Panc1 (cell line): ENCODE results near the gene CDC6. TPM values are rescaled to one million over a fixed set of nuclear protein-coding genes. Genes with fewer than 3 reads are reported as not detected.

Experiments
- ATAC-seq: fragments of 200-7000 bp; cut with Tn5 transposase; 2 replicates; pipeline ENCODE4 v1.9.1; 2020; ENCODE audit warnings: mild to moderate bottlenecking, moderate library complexity
- BruUV-seq: library from RNA; stranded (reverse); fragments of 400-500 nt; replicated peaks from 2 replicates; lab custom pipeline; 2021; lab: Mats Ljungman, UMichigan
- CTCF ChIA-PET: fragments of 300-600 bp; sonication (Branson Sonifier 250); formaldehyde crosslinking; loops from one replicate; lab custom pipeline; 2022; ENCODE audit warnings: antibody characterized with exemption; lab: Charles Lee
- POLR2A ChIA-PET: fragments of 300-600 bp; sonication (Branson Sonifier 250); formaldehyde crosslinking; loops from one replicate; lab custom pipeline; 2022; ENCODE audit warnings: antibody characterized with exemption; lab: Charles Lee
- DNase-seq: peaks from one replicate; pipeline ENCODE4 v3.0.0-alpha.2; 2010; ENCODE audit warnings: low read depth, low spot score
- H3K27ac ChIP-seq: 2 replicates; pipeline ENCODE4 v1.5.1; 2011; ENCODE audit warnings: mild to moderate bottlenecking, low read length, inconsistent platforms
- H3K27me3 ChIP-seq: fragments of 200-500 bp; sonication (Bioruptor generic); 2 replicates; pipeline ENCODE4 v1.6.0; 2014; ENCODE audit warnings: low read length, inconsistent platforms; ENCODE audit not compliant: control insufficient read depth, insufficient read depth
- H3K36me3 ChIP-seq: fragments of 200-500 bp; sonication (Bioruptor generic); 2 replicates; pipeline ENCODE4 v1.5.1; 2014; ENCODE audit warnings: inconsistent platforms, mild to moderate bottlenecking, low read length, moderate library complexity; ENCODE audit not compliant: control insufficient read depth, insufficient read depth
- H3K4me1 ChIP-seq: 2 replicates; pipeline ENCODE4 v1.5.1; 2011; ENCODE audit warnings: inconsistent platforms, mild to moderate bottlenecking, low read length, moderate library complexity; ENCODE audit not compliant: control insufficient read depth, insufficient read depth
- H3K4me3 ChIP-seq, 2 experiments: 2 replicates each; pipeline ENCODE4 v1.5.1; 2011 to 2012; ENCODE audit warnings: low read depth in 2 of 2, low read length in 2 of 2, mild to moderate bottlenecking in 2 of 2, inconsistent platforms in 1 of 2, moderate library complexity in 1 of 2
- H3K9me3 ChIP-seq: fragments of 200-500 bp; sonication (Bioruptor generic); 2 replicates; pipeline ENCODE4 v1.5.1; 2014; ENCODE audit warnings: low read depth, mild to moderate bottlenecking, inconsistent platforms, low read length, moderate library complexity; ENCODE audit not compliant: control insufficient read depth, insufficient read depth
- POLR2AphosphoS5 ChIP-seq: IDR thresholded peaks from 2 replicates; pipeline ENCODE4 v1.6.1; 2012; ENCODE audit warnings: mild to moderate bottlenecking, low read depth, low read length, moderate library complexity
- SIN3A ChIP-seq: IDR thresholded peaks from 2 replicates; pipeline ENCODE4 v1.6.1; 2012; ENCODE audit warnings: low read depth, mild to moderate bottlenecking, low read length, moderate library complexity, borderline replicate concordance; ENCODE audit not compliant: insufficient read depth
- TCF7L2 ChIP-seq: IDR thresholded peaks from 2 replicates; pipeline ENCODE4 v1.6.1; 2011; ENCODE audit warnings: mild to moderate bottlenecking, low read depth, low read length, inconsistent platforms
- in situ Hi-C: cut with HindIII; loops from 2 replicates; pipeline ENCODE4 v1.10.0; 2016; ENCODE audit warnings: low sequenced_read_pairs, low pct_unique_long_range_greater_than_20kb
- intact Hi-C: fragments of 100-400 bp; cut with micrococcal nuclease; formaldehyde crosslinking; loops from one replicate; pipeline ENCODE4 v1.10.0; 2022; ENCODE audit not compliant: unreplicated experiment
- total RNA-seq: library from RNA; stranded (reverse); gene quantifications from one replicate; pipeline ENCODE4 v1.2.1, GENCODE V29; 2021; ENCODE audit not compliant: unreplicated experiment
- TF ChIP-seq, protein P1 (sequence below): fragments of 450-650 bp; IDR thresholded peaks from 2 replicates; pipeline ENCODE4 v1.5.1; 2017; ENCODE audit warnings: mild to moderate bottlenecking
- TF ChIP-seq, protein P2 (sequence below), 2 experiments: IDR thresholded peaks; 2 replicates each; pipeline ENCODE4 v1.6.1; 2011 to 2012; ENCODE audit warnings: low read depth in 2 of 2, control low read depth in 1 of 2, low read length in 1 of 2, mild to moderate bottlenecking in 1 of 2, moderate library complexity in 1 of 2; ENCODE audit not compliant: insufficient read depth in 1 of 2

Gene CDC6
- total RNA-seq, 1 experiment from 2014 or later = 66.3 TPM

DNA sequence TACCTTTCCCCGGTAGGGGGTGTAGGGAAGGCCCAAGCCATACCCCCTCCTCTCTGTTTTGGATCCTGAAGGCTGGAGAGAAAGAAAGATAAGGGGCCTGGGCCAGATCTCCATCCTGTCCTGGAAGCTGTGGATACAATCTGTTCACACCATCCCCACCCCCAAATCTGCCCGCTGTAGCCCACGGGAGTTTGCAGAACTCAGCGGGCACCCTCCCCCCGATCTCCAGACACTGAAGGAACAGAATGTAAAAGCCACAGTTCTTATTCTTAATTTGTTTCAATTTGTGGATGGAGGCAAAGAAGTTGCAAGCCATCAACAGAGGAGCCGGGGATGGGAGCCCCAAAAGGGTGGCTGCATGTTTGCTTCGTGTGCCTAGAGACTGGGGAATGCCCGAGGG lies 49.7 kb downstream of the CDC6 start:
- no peak for DNase-seq
- CTCF ChIA-PET = no interaction called here
- intact Hi-C loops = no loop called here
- BruUV-seq = no TSS peak
- POLR2A ChIA-PET = no interaction called here
- Histone ChIP-seq H3K4me3 (no peak overlapping the region), H3K27ac (peak overlapping the region; percentile 24), H3K36me3 (no peaks in the 10 kb centered on the region), H3K27me3 (no peaks in the 10 kb centered on the region), H3K4me1 (peaks cover 60% of the 10 kb centered on the region), H3K9me3 (no peaks in the 10 kb centered on the region)
- in situ Hi-C loops = no loop called here
- ATAC-seq = no peak
- TF ChIP-seq, protein P1, sequence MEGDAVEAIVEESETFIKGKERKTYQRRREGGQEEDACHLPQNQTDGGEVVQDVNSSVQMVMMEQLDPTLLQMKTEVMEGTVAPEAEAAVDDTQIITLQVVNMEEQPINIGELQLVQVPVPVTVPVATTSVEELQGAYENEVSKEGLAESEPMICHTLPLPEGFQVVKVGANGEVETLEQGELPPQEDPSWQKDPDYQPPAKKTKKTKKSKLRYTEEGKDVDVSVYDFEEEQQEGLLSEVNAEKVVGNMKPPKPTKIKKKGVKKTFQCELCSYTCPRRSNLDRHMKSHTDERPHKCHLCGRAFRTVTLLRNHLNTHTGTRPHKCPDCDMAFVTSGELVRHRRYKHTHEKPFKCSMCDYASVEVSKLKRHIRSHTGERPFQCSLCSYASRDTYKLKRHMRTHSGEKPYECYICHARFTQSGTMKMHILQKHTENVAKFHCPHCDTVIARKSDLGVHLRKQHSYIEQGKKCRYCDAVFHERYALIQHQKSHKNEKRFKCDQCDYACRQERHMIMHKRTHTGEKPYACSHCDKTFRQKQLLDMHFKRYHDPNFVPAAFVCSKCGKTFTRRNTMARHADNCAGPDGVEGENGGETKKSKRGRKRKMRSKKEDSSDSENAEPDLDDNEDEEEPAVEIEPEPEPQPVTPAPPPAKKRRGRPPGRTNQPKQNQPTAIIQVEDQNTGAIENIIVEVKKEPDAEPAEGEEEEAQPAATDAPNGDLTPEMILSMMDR = no peak
- TF ChIP-seq SIN3A (no peak), POLR2AphosphoS5 (no peak), TCF7L2 (no peak)
- TF ChIP-seq, protein P2, sequence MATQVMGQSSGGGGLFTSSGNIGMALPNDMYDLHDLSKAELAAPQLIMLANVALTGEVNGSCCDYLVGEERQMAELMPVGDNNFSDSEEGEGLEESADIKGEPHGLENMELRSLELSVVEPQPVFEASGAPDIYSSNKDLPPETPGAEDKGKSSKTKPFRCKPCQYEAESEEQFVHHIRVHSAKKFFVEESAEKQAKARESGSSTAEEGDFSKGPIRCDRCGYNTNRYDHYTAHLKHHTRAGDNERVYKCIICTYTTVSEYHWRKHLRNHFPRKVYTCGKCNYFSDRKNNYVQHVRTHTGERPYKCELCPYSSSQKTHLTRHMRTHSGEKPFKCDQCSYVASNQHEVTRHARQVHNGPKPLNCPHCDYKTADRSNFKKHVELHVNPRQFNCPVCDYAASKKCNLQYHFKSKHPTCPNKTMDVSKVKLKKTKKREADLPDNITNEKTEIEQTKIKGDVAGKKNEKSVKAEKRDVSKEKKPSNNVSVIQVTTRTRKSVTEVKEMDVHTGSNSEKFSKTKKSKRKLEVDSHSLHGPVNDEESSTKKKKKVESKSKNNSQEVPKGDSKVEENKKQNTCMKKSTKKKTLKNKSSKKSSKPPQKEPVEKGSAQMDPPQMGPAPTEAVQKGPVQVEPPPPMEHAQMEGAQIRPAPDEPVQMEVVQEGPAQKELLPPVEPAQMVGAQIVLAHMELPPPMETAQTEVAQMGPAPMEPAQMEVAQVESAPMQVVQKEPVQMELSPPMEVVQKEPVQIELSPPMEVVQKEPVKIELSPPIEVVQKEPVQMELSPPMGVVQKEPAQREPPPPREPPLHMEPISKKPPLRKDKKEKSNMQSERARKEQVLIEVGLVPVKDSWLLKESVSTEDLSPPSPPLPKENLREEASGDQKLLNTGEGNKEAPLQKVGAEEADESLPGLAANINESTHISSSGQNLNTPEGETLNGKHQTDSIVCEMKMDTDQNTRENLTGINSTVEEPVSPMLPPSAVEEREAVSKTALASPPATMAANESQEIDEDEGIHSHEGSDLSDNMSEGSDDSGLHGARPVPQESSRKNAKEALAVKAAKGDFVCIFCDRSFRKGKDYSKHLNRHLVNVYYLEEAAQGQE (IDR thresholded peaks at IDR 0.05; ENCODE audit: insufficient read depth in 1 of 2, low read depth in 2 of 2, low read length in 1 of 2) = no peak

- DNase-seq (no peak), ATAC-seq (no peak)
- Histone ChIP-seq H3K27me3 (no peaks in the 10 kb centered on the region), H3K4me3 (no peak overlapping the region), H3K27ac (no peak overlapping the region), H3K36me3 (no peaks in the 10 kb centered on the region), H3K9me3 (no peaks in the 10 kb centered on the region), H3K4me1 (peaks cover 59% of the 10 kb centered on the region)
- BruUV-seq = no TSS peak
- POLR2A ChIA-PET = no interaction called here
- intact Hi-C loops = no loop called here
- CTCF ChIA-PET = no interaction called here
- in situ Hi-C loops = no loop called here
- TF ChIP-seq, protein P1 = no peak
- TF ChIP-seq SIN3A = no peak
- no peak for TF ChIP-seq POLR2AphosphoS5
- TF ChIP-seq, protein P2 (IDR thresholded peaks at IDR 0.05; ENCODE audit: insufficient read depth in 1 of 2, low read depth in 2 of 2, low read length in 1 of 2) = no peak
- no peak for TF ChIP-seq TCF7L2
These were observed 50.4 kb downstream of the CDC6 start for GRCh38 chr17:40338058-40338457.
